HEK293T (cell line): ENCODE measurements around the gene PFDN5.
A peak's percentile ranks its signal among the peaks of the same experiment; 100 is the strongest.

ENCODE experiments used
- ARNT ChIP-seq: fragments of 450-650 bp; IDR thresholded peaks from 2 replicates; pipeline ENCODE4 v1.6.1; 2017; ENCODE audit warnings: mild to moderate bottlenecking
- BHLHE40 ChIP-seq: fragments of 450-650 bp; IDR thresholded peaks from 2 replicates; pipeline ENCODE4 v1.6.1; 2016; ENCODE audit warnings: mild to moderate bottlenecking, moderate library complexity, borderline replicate concordance
- CTBP1 ChIP-seq: fragments of 450-650 bp; IDR thresholded peaks from 2 replicates; pipeline ENCODE4 v1.6.1; 2016; ENCODE audit warnings: borderline replicate concordance
- ELF4 ChIP-seq: fragments of 450-650 bp; IDR thresholded peaks from 2 replicates; pipeline ENCODE4 v1.6.1; 2017; ENCODE audit warnings: antibody characterized with exemption
- FOXA1 ChIP-seq: fragments of 450-650 bp; IDR thresholded peaks from 2 replicates; pipeline ENCODE4 v1.6.1; 2016; ENCODE audit warnings: mild to moderate bottlenecking
- FOXK2 ChIP-seq: fragments of 450-650 bp; IDR thresholded peaks from 2 replicates; pipeline ENCODE4 v1.6.1; 2016; ENCODE audit warnings: mild to moderate bottlenecking
- L3MBTL2 ChIP-seq: fragments of 450-650 bp; conservative IDR thresholded peaks from 2 replicates; pipeline ENCODE4 v1.6.1; 2016; ENCODE audit warnings: mild to moderate bottlenecking
- LEF1 ChIP-seq: fragments of 450-650 bp; IDR thresholded peaks from 2 replicates; pipeline ENCODE4 v1.6.1; 2017; ENCODE audit warnings: mild to moderate bottlenecking, borderline replicate concordance
- NFRKB ChIP-seq: fragments of 450-650 bp; IDR thresholded peaks from 2 replicates; pipeline ENCODE4 v1.6.1; 2016; ENCODE audit warnings: mild to moderate bottlenecking, moderate library complexity
- SP1 ChIP-seq: fragments of 450-650 bp; IDR thresholded peaks from 2 replicates; pipeline ENCODE4 v1.6.1; 2017
- SUZ12 ChIP-seq: fragments of 450-650 bp; IDR thresholded peaks from 2 replicates; pipeline ENCODE4 v1.6.1; 2016; ENCODE audit warnings: mild to moderate bottlenecking
- TARDBP ChIP-seq: fragments of 450-650 bp; IDR thresholded peaks from 2 replicates; pipeline ENCODE4 v1.6.1; 2016

- TF ChIP-seq TARDBP = no peak
- TF ChIP-seq ARNT = no peak
- no peak for TF ChIP-seq SP1
- no peak for TF ChIP-seq FOXA1
- peak; percentile 84 for TF ChIP-seq ELF4
- TF ChIP-seq NFRKB = no peak
- TF ChIP-seq SUZ12 = no peak
- peak; percentile 83 for TF ChIP-seq L3MBTL2
- TF ChIP-seq CTBP1 = no peak
- no peak for TF ChIP-seq BHLHE40
- TF ChIP-seq LEF1 = no peak
- no peak for TF ChIP-seq FOXK2
Observed at GRCh38 chr12:53299454-53300180, 4.3 kb downstream of the PFDN5 start, which contains the start of gene MYG1.
